GM19455 (cell line): ENCODE measurements around the gene AGK.
A peak's percentile ranks its signal among the peaks of the same experiment; 100 is the strongest.

Experiments used
- ATAC-seq: cut with Tn5 transposase; IDR thresholded peaks from one replicate; pipeline ENCODE4 v1.9.1; 2021; ENCODE audit not compliant: unreplicated experiment

AGK gene

GRCh38 chr7:141551094-141551781 lies at the start of gene AGK:
TSS of gene AGK (plus strand) at chr7:141551410. CDS start at chr7:141555467, 4,057 bp downstream.
- ATAC-seq, result peak; percentile 92

- ATAC-seq, result no peak
Measured at GRCh38 chr7:141501451-141501850, 49.8 kb upstream of the AGK start.

GRCh38 chr7:141511316-141511675 lies 39.9 kb upstream of the AGK start:
- ATAC-seq, result no peak

GRCh38 chr7:141511676-141512396 lies 39.4 kb upstream of the AGK start:
- no peak for ATAC-seq

- no peak for ATAC-seq
Measured at GRCh38 chr7:141512597-141512996, 38.6 kb upstream of the AGK start.

GRCh38 chr7:141513720-141514119 lies 37.5 kb upstream of the AGK start:
- no peak for ATAC-seq

- no peak for ATAC-seq
Measured at GRCh38 chr7:141515941-141516340, 35.3 kb upstream of the AGK start.

- no peak for ATAC-seq
Measured at GRCh38 chr7:141519623-141520022, 31.6 kb upstream of the AGK start.

GRCh38 chr7:141522657-141523342 lies 28.4 kb upstream of the AGK start:
- ATAC-seq, result no peak

- ATAC-seq, result no peak
Measured at GRCh38 chr7:141525973-141526514, 25.2 kb upstream of the AGK start.

- no peak for ATAC-seq
Measured at GRCh38 chr7:141527076-141527475, 24.1 kb upstream of the AGK start.

- ATAC-seq, result no peak
Measured at GRCh38 chr7:141528399-141528798, 22.8 kb upstream of the AGK start.

GRCh38 chr7:141533149-141533949 lies 17.9 kb upstream of the AGK start:
- ATAC-seq, result peak; percentile 88

GRCh38 chr7:141534757-141535737 lies 16.2 kb upstream of the AGK start:
- ATAC-seq, result no peak

- no peak for ATAC-seq
Measured at GRCh38 chr7:141537906-141538305, 13.3 kb upstream of the AGK start.

GRCh38 chr7:141541375-141541774 lies 9.8 kb upstream of the AGK start:
- no peak for ATAC-seq

GRCh38 chr7:141544831-141545230 lies 6.4 kb upstream of the AGK start:
- ATAC-seq, result no peak

GRCh38 chr7:141549582-141549981 lies 1.6 kb upstream of the AGK start:
- ATAC-seq, result no peak

GRCh38 chr7:141550386-141551093 lies 670 bp upstream of the AGK start:
- ATAC-seq, result no peak
